Fibroblast of the aortic adventitia (primary cell): Measurements from ENCODE around the gene CYGB. TPM values are rescaled to one million over a fixed set of nuclear protein-coding genes. Genes with fewer than 3 reads are reported as not detected.
"Not testable (repeated sequence)": the region's sequence is repeated elsewhere in the genome, so short reads cannot be mapped to it uniquely, and the experiment has no call there.

Experiments
- DNase-seq: peaks from one replicate; pipeline ENCODE4 v3.0.0-alpha.2; 2010; ENCODE audit warnings: low read depth
- H3K4me3 ChIP-seq: 2 replicates; pipeline ENCODE4 v1.5.1; 2011; ENCODE audit warnings: low read depth, mild to moderate bottlenecking, control low read depth, low read length, moderate library complexity
- CTCF ChIP-seq: IDR thresholded peaks from 2 replicates; pipeline ENCODE4 v1.5.1; 2011; ENCODE audit warnings: mild to moderate bottlenecking, low read length, control low read depth, inconsistent platforms; ENCODE audit not compliant: insufficient read depth
- total RNA-seq: library from RNA; depleted of rRNA; stranded (reverse); fragments of >200 nt; gene quantifications from 2 replicates; pipeline ENCODE4 v1.2.3, GENCODE V29; 2012; ENCODE audit warnings: low replicate concordance

CYGB gene
- total RNA-seq, 1 donor = 35.2 TPM

- DNase-seq = peak; percentile 99
- TF ChIP-seq CTCF = no peak
- peak overlapping the region; percentile 43 for H3K4me3 ChIP-seq
These were observed 22.1 kb downstream of the CYGB start for GRCh38 chr17:76515274-76515949.

GRCh38 chr17:76514355-76514754 is 23.2 kb downstream of the CYGB start:
- H3K4me3 ChIP-seq = not testable (repeated sequence)

GRCh38 chr17:76513306-76513692 is 24.2 kb downstream of the CYGB start:
- no peak overlapping the region for H3K4me3 ChIP-seq
- DNase-seq = no peak
- TF ChIP-seq CTCF = no peak

More at GRCh38 chr17:76514355-76514754, 23.2 kb downstream of the CYGB start:
- not testable (repeated sequence) for DNase-seq

GRCh38 chr17:76512366-76513305 is 24.9 kb downstream of the CYGB start:
- H3K4me3 ChIP-seq = no peak overlapping the region
- no peak for DNase-seq
- TF ChIP-seq CTCF = no peak

GRCh38 chr17:76511668-76512365 is 25.7 kb downstream of the CYGB start:
- no peak for TF ChIP-seq CTCF
- peak; percentile 31 for DNase-seq
- H3K4me3 ChIP-seq = no peak overlapping the region

GRCh38 chr17:76510831-76511244 is 26.7 kb downstream of the CYGB start:
- no peak overlapping the region for H3K4me3 ChIP-seq
- TF ChIP-seq CTCF = no peak
- DNase-seq = peak; percentile 69

GRCh38 chr17:76508472-76509063 is 28.9 kb downstream of the CYGB start:
- not testable (repeated sequence) for DNase-seq, H3K4me3 ChIP-seq
